ENCODE data around the gene DDX27. TPM values are rescaled to one million over a fixed set of nuclear protein-coding genes. Genes with fewer than 3 reads are reported as not detected.
A peak's percentile ranks its signal among the peaks of the same experiment; 100 is the strongest.

The DDX27 gene
- total and polyA plus RNA-seq, 2 of the 13 experiments (the other 11 are each of a cell fraction or from before 2014, with no cell fraction given), result 42.6 to 72.8 TPM

- TF ChIP-seq TFAP4 (IDR thresholded peaks at IDR 0.05; ENCODE audit: borderline replicate concordance, low read depth) (peak; percentile 94), ZNF792 (CRISPR knock-in tag; IDR thresholded peaks at IDR 0.05) (0 out of 2 replicates have a peak, but pooled peaks have one; percentile 20), THAP11 (CRISPR knock-in tag; IDR thresholded peaks at IDR 0.05) (peak; percentile 37; the same call in 1 of the 2 replicates), KLF15 (CRISPR knock-in tag; IDR thresholded peaks at IDR 0.05; ENCODE audit: borderline replicate concordance) (no peak), ZSCAN22 (CRISPR knock-in tag; IDR thresholded peaks at IDR 0.05) (no peak), ZC3H13 (CRISPR knock-in tag; IDR thresholded peaks at IDR 0.05) (no peak), MBD4 (IDR thresholded peaks at IDR 0.05; ENCODE audit: borderline replicate concordance, low read length) (no peak), SAFB2 (CRISPR knock-in tag; IDR thresholded peaks at IDR 0.05; ENCODE audit: borderline replicate concordance, low read depth) (no peak), SNAPC4 (CRISPR knock-in tag; IDR thresholded peaks at IDR 0.05) (no peak; the same call in 1 of the 2 replicates), ZNF615 (CRISPR knock-in tag; IDR thresholded peaks at IDR 0.05; ENCODE audit: borderline replicate concordance) (no peak)
- TF ChIP-seq, protein P1, sequence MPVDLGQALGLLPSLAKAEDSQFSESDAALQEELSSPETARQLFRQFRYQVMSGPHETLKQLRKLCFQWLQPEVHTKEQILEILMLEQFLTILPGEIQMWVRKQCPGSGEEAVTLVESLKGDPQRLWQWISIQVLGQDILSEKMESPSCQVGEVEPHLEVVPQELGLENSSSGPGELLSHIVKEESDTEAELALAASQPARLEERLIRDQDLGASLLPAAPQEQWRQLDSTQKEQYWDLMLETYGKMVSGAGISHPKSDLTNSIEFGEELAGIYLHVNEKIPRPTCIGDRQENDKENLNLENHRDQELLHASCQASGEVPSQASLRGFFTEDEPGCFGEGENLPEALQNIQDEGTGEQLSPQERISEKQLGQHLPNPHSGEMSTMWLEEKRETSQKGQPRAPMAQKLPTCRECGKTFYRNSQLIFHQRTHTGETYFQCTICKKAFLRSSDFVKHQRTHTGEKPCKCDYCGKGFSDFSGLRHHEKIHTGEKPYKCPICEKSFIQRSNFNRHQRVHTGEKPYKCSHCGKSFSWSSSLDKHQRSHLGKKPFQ (CRISPR knock-in tag; IDR thresholded peaks at IDR 0.05; ENCODE audit: insufficient replicate concordance), result no peak
- TF ChIP-seq, protein P2, sequence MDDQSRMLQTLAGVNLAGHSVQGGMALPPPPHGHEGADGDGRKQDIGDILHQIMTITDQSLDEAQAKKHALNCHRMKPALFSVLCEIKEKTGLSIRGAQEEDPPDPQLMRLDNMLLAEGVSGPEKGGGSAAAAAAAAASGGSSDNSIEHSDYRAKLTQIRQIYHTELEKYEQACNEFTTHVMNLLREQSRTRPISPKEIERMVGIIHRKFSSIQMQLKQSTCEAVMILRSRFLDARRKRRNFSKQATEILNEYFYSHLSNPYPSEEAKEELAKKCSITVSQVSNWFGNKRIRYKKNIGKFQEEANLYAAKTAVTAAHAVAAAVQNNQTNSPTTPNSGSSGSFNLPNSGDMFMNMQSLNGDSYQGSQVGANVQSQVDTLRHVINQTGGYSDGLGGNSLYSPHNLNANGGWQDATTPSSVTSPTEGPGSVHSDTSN (CRISPR knock-in tag; IDR thresholded peaks at IDR 0.05; ENCODE audit: borderline replicate concordance), result no peak
- TF ChIP-seq, protein P3, sequence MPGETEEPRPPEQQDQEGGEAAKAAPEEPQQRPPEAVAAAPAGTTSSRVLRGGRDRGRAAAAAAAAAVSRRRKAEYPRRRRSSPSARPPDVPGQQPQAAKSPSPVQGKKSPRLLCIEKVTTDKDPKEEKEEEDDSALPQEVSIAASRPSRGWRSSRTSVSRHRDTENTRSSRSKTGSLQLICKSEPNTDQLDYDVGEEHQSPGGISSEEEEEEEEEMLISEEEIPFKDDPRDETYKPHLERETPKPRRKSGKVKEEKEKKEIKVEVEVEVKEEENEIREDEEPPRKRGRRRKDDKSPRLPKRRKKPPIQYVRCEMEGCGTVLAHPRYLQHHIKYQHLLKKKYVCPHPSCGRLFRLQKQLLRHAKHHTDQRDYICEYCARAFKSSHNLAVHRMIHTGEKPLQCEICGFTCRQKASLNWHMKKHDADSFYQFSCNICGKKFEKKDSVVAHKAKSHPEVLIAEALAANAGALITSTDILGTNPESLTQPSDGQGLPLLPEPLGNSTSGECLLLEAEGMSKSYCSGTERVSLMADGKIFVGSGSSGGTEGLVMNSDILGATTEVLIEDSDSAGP (CRISPR knock-in tag; IDR thresholded peaks at IDR 0.05; ENCODE audit: borderline replicate concordance), result no peak
These were observed 9.0 kb upstream of the DDX27 start (continued) for GRCh38 chr20:49210101-49210756.
